AG04449 (cell line): ENCODE measurements around the gene CAD.
A peak's percentile ranks its signal among the peaks of the same experiment; 100 is the strongest.

Experiments
- CTCF ChIA-PET: fragments of 350-600 bp; formaldehyde crosslinking; extraction: SDS; loops from one replicate; lab custom pipeline; 2021; ENCODE audit warnings: antibody characterized with exemption; lab: Yijun Ruan, JAX
- POLR2A ChIA-PET: fragments of 400-600, 350-600 bp; formaldehyde crosslinking; extraction: SDS; loops from one replicate; lab custom pipeline; 2020; ENCODE audit warnings: antibody characterized with exemption, inconsistent platforms; lab: Yijun Ruan, JAX
- DNase-seq: peaks from one replicate; pipeline ENCODE4 v3.0.0-alpha.2; 2010; ENCODE audit warnings: low read depth, low spot score
- H3K4me3 ChIP-seq: 2 replicates; pipeline ENCODE4 v1.5.1; 2011; ENCODE audit warnings: low read depth, mild to moderate bottlenecking, control low read depth, low read length
- CTCF ChIP-seq: IDR thresholded peaks from one replicate; pipeline ENCODE4 v1.5.1; 2011; ENCODE audit warnings: mild to moderate bottlenecking, moderate library complexity, low read length, control low read depth, inconsistent platforms; ENCODE audit not compliant: insufficient read depth; ENCODE audit errors: missing control alignments

Gene CAD

GRCh38 chr2:27245116-27245515 lies 27.9 kb downstream of the CAD start:
- CTCF ChIA-PET = interaction anchor here (1.0 kb wide), 1 partner anchor 59 kb away, joined by 3 read pairs; no protein-coding TSS in a partner anchor

GRCh38 chr2:27245626-27246025 lies 28.5 kb downstream of the CAD start:
- CTCF ChIA-PET = interaction anchor here (1.0 kb wide), 1 partner anchor 59 kb away, joined by 3 read pairs; no protein-coding TSS in a partner anchor
- no peak for DNase-seq
- POLR2A ChIA-PET = no interaction called here
- H3K4me3 ChIP-seq = no peak overlapping the region
- TF ChIP-seq CTCF = no peak

More at GRCh38 chr2:27245116-27245515, 27.9 kb downstream of the CAD start:
- DNase-seq = no peak
- no peak for TF ChIP-seq CTCF
- no peak overlapping the region for H3K4me3 ChIP-seq
- POLR2A ChIA-PET = no interaction called here

- DNase-seq = no peak
- H3K4me3 ChIP-seq = no peak overlapping the region
- ChIA-PET CTCF (interaction anchor here (1.1 to 3.0 kb wide), 5 partner anchors 14 to 114 kb away, joined by 3 to 46 read pairs (median 17); partner anchors contain the start of gene TRIM54), POLR2A (no interaction called here)
- TF ChIP-seq CTCF = no peak
Observed at GRCh38 chr2:27247893-27248292, 30.7 kb downstream of the CAD start.

- no peak overlapping the region for H3K4me3 ChIP-seq
- CTCF ChIA-PET = interaction anchor here (0.7 to 3.0 kb wide), 8 partner anchors 15 to 116 kb away, joined by 3 to 46 read pairs (median 5); partner anchors contain the start of gene TRIM54
- DNase-seq = no peak
- POLR2A ChIA-PET = interaction anchor here (1.1 kb wide), 1 partner anchor 31 kb away, joined by 3 read pairs; no protein-coding TSS in a partner anchor
- no peak for TF ChIP-seq CTCF
Observed at GRCh38 chr2:27249159-27249890, 32.2 kb downstream of the CAD start.

- H3K4me3 ChIP-seq = no peak overlapping the region
- ChIA-PET POLR2A (no interaction called here), CTCF (interaction anchor here (0.7 to 3.0 kb wide), 10 partner anchors 14 to 73 kb away, joined by 3 to 46 read pairs (median 8); partner anchors contain the start of gene TRIM54)
- TF ChIP-seq CTCF = peak; percentile 78
- no peak for DNase-seq
Observed at GRCh38 chr2:27249891-27250651, 32.9 kb downstream of the CAD start.
